Measurements from ENCODE around the gene BTG3.

Gene BTG3

DNA sequence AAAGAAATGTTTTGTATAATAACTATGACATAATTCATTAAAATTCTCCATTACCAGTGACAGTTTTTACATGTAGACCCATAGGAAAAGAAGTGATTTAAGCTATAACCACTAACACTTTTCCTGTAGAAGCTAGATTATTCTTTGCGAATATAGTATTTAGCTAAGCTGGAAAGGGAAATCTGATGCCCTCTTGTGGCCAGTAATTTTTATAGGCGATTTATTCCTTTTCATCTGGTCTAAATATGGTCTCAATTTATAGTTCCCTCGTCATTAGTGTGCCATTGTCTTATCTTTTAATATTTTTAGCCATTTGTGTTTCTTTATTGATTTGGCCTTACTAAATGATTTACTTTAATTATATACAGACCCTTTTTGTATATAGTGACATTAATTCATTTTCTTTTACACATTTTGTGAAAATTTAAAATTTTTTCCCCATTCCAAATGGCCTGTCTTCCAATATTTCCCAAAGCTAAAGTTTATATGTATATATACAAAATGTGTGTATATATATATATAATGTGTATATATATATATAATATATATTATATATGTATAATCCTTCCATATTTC lies 26.7 kb downstream of the BTG3 start:
- DNase-seq (ENCODE audit: low read depth, low spot score): peak; percentile 66

DNA sequence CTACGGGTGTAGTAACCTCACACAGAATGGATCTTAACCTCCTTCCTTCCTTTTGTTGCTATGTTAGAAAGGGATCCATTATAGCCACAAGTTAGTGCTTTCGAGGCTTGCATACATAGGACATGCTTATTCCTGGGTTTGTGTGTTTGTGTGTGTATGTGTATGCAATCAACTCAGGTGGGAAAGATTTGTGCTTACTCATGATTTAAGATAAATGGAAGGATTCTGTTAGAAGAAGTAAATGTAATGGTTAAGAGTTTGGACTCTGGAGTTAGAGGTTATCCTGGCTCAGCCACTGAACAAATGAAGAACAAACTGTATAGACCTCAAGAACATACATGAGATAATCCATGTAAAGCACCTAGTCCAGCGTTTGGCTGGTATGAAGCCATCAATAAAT lies 28.8 kb downstream of the BTG3 start:
- DNase-seq (ENCODE audit: low read depth, low spot score): no peak

DNA sequence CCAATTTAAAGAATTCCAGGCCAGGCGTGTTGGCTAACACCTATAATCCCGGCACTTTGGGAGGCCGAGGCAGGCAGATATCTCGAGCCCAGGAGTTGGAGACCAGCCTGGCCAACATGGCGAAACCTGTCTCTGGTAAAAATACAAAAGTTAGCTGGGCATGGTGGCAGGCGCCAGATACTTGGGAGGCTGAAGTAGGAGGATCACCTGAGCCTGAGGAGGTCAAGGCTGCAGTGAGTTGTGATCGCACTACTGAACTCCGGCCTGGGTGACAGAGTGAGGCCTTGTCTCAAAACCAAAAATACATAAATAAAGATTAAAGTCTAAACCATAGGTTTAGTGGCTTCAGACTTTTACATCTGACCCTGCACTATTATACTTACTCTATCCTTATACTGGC lies 32.4 kb downstream of the BTG3 start:
- DNase-seq (ENCODE audit: low read depth, low spot score): no peak

DNA sequence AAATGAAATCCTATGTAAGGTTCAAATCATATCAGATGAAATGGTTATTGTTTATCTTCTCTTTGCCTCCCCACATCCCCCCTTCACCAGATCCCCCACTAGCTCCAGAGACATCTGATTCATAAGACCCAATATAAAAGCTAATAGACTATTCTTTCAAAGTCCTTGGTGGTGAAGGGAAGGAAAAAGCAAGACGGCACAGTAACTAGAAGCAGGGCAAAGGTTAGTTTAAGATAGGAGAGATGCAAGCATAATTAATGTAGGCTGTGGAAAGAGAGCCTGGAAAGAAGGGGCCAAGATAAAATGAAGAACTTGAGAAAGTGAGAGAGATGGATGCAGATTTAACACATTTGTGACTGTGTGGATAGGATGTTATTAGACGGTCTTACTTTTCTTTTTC lies 33.8 kb downstream of the BTG3 start:
- no peak for DNase-seq (ENCODE audit: low read depth, low spot score)

DNA sequence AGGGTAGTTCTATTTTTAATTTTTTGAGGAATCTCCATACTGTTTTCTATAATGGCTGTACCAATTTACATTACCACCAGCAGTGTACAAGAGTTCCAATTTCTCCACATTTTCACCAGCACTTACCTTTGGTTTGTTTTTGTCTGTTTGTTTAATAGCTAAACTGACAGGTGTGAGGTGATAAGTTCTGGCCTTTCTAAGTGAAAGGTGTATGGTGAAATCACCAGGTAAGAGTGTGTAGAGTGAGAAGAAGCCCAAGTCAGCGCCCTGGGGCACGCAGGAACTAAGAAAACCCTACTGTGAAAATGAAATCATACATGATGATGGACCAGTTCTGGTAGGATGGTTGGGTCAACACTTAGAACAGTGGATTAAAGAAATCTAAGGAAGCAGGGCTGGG lies 34.5 kb downstream of the BTG3 start:
- no peak for DNase-seq (ENCODE audit: low read depth, low spot score)

DNA sequence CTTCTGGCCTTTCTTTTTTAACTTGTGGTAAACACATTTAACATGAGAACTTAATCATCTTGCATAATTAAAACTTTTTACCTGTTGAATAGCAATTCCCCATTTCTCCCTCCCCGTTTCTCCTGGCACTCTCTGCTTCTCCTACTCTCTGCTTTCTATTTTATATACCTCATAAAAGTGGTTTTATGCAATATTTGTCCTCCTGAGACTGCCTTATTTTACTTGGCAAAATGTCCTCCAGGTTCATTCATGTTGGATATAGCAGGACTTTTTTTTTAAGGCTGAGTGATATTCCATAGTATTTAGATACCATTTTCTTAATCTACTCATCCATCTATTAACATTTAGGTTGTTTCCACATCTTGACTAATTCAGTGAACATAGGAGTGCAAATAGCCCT lies 35.0 kb downstream of the BTG3 start:
- DNase-seq (ENCODE audit: low read depth, low spot score): no peak

DNA sequence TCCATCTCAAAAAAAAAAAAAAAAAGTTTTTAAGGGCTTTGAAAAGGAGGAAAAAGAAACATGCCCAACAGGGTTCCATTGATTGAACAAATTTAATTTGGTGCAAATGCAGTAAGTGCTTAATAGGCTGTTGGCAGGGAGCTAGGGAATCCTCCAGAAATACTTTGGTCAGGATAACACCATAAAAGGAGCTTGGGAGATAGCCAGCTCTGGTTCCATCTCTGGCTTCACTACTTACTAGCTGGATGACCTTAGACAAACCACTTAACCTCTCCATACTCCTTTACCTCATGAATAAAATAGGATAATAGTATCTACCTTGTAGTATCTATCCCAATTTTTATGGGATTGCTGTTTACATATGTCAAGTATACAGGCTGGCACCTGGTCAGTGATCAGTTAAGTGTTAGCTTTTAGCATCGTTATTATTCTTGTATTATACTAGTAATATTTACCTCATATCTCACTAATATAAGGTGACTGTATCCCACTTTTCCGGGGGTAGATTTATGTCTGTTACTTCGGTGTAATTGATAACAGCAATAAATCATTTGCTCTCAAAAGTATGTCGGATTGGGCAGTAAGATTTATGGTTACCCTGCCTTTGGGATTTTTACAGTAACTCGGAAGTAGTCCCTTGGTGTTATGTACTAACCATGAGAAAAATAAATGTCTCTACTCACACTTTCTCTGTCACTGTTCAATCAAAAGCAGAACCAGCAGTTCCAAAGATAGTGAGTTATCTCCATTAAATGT lies 36.4 kb downstream of the BTG3 start:
- no peak for DNase-seq (ENCODE audit: low read depth, low spot score)

DNA sequence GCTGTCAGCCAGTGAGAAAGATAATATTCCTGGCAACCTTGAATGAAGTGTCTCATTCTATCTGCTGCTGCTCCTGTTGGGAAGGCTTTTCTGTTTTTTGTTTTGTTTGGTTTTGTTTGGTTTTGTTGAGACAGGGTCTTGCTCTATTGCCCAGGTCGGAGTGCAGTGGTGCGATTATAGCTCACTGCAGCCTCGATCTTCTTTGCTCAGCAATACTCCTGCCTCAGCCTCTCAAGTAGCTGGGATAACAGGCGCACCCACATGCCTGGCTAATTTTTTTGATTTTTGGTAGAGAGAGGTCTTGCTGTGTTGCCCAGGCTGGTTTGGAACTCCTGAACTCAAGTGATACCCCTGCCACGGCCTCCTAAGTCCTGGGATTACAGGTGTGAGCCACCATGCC lies 37.6 kb downstream of the BTG3 start:
- no peak for DNase-seq (ENCODE audit: low read depth, low spot score)

DNA sequence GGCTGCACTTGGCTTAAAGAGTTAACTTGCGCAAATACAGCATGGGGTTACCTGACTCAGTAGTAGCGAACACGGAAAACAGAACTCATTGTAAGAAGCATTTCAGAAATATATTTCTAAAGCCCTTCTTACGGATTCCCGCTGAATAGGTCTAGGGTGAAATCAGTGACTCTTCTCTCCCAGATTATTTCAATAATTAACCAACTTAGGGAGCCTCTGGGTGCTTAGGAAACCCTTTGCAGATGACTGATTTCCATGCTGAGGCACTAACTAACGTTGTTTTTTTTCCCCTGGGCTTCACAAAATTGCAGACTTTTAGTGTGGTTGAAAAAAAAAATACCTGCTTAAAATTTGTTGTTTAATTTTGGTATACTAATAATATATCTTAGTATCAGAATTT lies 40.3 kb downstream of the BTG3 start:
- DNase-seq (ENCODE audit: low read depth, low spot score): no peak

DNA sequence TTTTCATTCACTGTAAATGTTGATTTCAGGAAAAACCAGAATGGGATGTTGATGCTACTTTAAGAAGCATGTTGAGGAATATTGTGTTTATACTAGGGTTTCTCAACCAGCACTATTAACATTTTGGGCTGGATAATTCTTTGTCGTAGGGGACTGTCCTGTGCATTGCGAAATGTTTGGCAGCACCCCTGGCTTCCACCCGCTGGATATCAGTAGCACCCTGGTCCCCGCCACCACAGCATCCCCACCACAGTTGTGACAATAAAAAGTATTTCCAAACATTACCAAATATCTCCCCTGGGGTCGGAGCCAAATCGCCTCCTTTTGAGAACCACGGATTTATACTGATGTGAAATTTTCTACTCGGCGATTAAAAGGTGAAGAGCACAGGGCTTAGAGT lies 41.9 kb downstream of the BTG3 start:
- DNase-seq (ENCODE audit: low read depth, low spot score): no peak

DNA sequence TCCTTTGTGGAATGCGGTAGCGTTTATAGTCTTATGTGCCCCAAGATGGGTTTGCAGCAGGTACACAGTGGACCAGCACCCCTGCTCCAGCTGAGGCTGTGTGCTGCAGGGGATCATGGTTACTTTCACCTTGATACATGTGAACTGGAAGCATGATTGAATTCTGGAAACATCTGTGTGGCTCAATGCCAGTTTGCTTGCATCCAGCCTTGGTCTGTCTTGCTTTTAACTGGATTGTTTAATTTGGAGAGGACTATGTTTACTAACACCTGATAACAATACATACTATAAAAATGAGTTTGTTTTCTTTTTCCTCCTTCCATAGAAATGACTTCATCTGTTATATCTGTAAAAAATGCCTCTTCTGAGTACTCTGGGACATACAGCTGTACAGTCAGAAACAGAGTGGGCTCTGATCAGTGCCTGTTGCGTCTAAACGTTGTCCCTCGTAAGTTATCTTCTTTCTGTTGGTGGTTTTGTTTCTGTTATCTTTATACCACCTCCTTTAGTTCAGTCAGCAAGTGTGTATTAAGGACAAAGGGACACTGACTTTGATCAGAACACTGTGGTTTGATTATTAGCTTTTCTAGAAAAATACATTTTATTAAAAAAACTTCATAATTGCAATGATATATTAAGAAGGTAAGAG lies 52.2 kb downstream of the BTG3 start:
- DNase-seq (ENCODE audit: low read depth, low spot score): no peak

DNA sequence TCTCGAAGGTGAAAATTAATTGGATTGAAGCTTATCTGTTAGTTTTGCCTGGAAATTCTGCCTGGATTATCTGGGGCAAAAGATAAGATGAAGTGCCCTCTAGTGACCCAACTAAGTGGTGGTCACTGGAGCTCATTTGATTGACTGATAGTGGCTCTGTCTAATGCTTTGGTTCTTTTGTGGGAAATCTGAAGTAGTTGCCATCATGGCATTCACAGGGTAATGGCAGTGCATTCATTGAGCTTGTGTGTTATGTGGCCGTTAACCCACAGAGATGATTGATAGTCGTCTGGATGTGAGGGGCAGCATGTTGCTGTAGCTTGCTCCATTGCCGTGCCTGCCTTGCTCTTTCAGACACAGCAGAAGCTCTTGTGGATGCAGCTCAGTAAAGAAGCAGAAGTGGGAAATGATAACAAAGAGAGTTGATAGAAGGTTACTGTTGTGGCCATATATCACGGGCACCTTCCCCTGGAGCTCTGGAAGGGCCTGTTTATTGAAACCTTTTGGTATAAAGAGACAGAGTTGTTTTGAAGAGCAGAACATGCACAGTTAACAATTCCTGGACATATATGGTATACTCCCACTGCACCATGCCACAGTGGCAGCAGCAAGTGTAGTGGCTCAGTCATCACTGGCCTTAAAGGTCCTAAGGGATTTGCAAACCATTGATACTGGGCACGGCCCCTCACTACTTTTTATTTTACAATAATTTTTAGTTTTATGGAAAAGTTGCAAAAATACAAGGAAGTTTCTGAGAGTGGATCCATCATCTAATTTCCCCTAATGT lies 57.8 kb downstream of the BTG3 start:
- peak; percentile 33 for DNase-seq (ENCODE audit: low read depth, low spot score)

DNA sequence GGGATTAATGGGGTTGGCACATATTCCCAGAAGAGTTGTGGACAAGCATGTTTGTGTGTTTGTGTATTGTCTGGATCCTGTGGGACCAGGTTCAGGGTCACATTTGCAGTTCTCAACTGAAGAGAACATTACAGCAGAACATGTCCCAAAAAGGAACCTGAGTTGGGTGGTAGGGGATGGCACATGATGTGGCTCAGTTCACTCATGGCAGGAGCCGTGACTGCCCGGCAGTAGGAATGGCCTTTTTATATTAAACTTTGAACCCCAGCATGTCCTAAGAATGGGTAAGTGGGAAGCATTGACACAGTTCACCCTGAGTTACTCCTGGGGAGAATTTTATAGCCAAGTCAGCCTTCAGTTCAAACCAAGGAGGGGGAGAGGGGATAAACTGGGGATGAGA lies 58.6 kb downstream of the BTG3 start:
- no peak for DNase-seq (ENCODE audit: low read depth, low spot score)

DNA sequence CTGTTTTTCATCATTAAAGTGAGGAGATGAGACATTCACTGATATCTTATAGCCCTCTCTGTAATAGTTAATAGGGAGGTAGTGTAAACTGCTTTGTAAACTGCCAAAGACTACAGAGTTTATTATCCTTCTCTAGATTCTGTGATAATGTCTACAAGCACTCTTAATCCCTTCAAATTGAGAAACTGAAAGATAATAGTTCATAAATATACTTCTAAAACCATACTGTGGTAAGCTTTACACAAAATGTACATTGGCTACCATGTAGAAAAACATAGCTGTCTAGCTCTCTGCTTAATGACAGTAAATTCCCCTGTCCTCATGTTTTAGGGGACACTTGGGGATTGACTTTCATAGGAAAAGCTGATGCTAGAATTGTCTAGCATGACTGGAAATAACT lies 60.3 kb downstream of the BTG3 start:
- DNase-seq (ENCODE audit: low read depth, low spot score): no peak

DNA sequence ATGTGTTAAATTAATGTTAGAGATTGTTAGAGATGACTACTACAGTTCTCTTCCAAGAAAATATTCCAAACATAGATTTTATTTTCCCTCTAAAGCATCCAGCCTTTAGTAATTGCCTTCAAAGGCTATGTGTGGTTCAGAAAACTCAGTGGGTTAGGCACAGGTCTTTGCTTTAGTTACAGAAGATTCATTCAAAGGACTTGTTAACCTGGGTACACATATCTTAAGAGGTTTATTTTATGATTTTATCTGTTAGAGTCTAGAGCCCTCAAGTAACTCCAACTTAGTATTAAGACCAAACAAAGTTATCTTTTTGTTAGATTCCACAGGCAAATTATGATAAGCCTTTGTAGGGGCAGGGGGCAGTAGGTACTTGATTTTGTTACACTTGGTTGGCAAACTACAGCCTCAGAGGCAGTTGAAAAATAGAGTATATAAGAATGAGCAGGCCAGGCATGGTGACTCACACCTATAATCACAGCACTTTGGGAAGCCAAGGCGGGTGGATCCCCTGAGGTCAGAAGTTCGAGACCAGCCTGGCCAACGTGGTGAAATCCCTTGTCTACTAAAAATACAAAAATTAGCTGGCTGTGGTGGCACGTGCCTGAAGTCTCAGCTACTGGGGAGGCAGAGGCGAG lies 61.9 kb downstream of the BTG3 start:
- DNase-seq (ENCODE audit: low read depth, low spot score): no peak

DNA sequence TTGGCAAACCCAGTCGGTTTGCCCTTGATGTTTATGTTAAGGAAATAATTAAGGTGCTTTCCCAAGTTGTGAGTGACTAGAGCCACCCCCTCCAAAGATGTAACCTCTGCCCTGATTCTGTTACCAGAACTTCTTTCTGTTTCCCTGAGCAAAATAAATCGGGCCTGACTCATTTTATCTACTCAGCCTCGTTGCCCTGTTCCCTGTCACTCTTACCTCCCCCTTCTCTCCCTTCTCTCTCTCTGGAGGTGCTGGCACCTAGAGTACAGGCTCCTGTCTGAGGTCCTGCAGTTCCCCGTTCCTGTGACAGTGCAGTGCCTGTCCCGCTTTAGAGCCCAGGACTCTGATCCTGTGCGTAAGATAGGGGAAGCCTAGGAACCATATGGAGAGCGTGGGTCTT lies 64.4 kb downstream of the BTG3 start:
- DNase-seq (ENCODE audit: low read depth, low spot score): no peak

DNA sequence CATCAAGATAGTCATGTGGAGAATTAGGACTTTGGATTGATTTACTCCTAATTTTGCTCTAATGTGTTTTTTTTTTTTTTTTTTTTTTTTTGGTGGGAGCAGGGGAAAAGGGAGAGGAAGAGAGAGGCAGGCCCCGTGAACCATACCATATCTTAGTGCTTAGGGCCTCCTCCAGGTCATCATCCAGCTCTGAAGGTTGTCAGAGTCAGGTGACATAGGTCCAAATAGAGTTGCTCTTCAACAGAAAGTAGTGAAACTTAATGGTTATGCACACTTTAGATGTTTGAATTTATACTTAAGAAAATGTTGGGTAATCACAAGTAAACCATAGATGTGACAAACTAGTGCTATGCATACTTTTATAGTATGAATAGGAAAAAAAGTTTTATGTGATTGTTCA lies 67.7 kb downstream of the BTG3 start:
- DNase-seq (ENCODE audit: low read depth, low spot score): no peak

Measured in astrocyte of the hippocampus (primary cell).